HG03039 (cell line): ENCODE results near the gene KIF18B.
A peak's percentile ranks its signal among the peaks of the same experiment; 100 is the strongest.
"Not testable (repeated sequence)": the region's sequence is repeated elsewhere in the genome, so short reads cannot be mapped to it uniquely, and the experiment has no call there.

Experiments
- ATAC-seq: cut with Tn5 transposase; IDR thresholded peaks from one replicate; pipeline ENCODE4 v1.9.1; 2021; ENCODE audit warnings: mild to moderate bottlenecking, moderate library complexity; ENCODE audit not compliant: unreplicated experiment

Gene KIF18B

GRCh38 chr17:44970136-44970741, 22.7 kb upstream of the KIF18B start:
- no peak for ATAC-seq

- no peak for ATAC-seq
These were observed 21.7 kb upstream of the KIF18B start for GRCh38 chr17:44969144-44969780.

- peak; percentile 73 for ATAC-seq
These were observed 20.9 kb upstream of the KIF18B start, which contains the start of gene C1QL1 for GRCh38 chr17:44968225-44969143. Gene C1QL1 (minus strand): TSS chr17:44968303. CDS start chr17:44968048, 255 bp downstream.

DNA sequence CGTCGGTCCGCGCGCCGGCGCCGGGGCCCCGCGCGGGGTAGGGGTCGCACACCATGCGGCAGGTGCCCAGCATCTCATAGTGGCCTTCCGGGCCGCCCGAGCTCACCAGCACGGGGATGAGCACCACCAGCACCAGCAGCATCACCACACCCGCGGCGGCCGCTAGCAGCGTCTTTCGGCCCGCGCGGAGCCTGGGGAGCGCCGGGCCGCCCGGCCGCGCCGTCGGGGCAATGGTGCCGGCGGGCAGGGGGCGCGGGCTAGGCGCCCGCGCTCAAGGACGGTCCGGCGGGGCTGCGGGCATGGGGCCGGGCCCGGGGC, 20.3 kb upstream of the KIF18B start:
- peak; percentile 6 for ATAC-seq

- ATAC-seq, result no peak
These were observed 19.7 kb upstream of the KIF18B start for GRCh38 chr17:44967026-44967906.

DNA sequence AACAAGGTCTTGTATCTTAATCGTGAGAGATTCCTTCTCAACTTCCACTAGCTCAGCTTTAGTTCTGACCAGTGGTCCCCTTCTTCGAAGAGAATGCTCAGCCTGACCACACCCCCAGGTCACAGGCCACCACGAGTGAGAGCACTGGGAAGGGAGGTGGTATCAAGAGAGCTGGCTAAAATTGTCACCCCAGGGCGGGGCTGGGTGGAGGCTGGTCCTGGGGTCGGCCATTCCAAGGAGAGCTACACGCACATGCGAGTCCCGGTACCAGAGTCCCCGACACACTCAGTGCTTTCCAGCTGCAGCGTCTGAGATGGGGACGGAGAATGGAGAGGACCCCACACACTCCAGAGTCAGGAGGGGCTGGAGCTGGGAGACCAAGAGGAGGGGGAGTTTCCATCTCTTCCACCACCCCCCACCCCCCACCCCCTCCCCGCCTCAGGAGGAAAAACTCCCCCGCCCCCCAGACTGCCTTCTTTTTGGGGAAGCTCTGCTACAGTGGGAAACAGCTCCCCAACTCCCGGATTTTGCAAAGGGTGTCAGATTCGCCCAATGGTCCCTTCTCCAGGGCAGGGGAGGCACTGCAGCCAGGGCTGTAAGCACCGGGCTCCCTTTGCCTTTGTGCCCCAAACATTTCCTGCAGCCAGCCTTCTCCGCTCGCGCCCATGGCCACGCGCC, 18.9 kb upstream of the KIF18B start:
- ATAC-seq, result no peak

DNA sequence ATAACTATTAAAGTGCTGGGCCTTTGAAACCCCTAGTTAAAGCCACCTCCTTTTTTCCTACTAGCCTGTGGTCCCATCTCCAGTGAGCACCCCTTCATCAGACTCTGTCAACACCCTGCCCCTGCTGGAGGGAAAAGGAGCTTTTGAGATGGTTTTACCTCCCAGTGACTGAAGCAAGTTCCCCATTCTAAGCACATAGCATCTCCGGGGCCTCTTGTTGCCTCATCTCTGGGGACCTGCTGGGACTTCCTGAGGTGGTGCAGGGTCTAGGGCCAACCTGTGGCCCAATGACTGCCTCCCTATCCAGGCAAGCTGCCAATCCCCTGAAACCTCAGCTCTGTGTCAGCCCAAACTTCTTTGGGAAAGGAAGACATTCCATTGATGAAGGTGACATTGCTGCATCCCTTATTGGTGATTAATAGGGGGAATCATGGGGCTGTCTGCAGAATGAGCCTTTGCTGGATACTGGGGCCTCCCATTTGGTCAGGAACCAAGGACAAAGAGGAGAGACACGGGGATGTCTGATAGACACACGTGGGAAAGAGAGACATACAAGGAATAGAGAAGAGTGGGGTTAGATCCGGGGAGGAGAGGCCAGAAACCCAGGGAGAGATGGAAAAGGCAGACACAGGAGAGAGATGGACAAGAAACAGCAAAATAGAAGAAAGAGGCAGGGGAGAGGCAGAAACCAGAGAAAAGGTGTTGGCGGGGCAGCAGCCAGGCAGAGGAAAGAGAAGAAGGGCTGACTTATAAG, 18.1 kb upstream of the KIF18B start:
- no peak for ATAC-seq

- ATAC-seq, result no peak
These were observed 14.4 kb upstream of the KIF18B start for GRCh38 chr17:44961921-44962350.

DNA sequence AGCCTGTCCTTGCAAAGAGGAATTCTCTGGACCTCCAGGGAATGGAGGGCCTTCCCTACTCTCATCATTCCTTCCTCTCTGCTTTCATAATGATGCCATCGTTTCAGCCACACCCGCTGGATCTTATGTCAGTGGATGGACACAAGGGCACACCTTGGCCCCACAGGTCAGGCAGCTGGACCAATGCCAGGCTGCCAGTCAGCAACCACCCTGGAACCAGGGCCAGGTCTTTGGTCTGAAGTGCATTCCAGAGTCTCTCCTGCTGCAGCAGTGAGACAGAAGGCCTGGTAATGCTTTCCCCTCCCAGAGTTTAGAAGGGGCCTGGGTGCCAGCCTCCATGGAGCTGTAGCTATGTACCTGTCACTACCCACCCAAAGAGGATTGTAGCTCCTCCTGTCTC, 13.1 kb upstream of the KIF18B start:
- no peak for ATAC-seq

DNA sequence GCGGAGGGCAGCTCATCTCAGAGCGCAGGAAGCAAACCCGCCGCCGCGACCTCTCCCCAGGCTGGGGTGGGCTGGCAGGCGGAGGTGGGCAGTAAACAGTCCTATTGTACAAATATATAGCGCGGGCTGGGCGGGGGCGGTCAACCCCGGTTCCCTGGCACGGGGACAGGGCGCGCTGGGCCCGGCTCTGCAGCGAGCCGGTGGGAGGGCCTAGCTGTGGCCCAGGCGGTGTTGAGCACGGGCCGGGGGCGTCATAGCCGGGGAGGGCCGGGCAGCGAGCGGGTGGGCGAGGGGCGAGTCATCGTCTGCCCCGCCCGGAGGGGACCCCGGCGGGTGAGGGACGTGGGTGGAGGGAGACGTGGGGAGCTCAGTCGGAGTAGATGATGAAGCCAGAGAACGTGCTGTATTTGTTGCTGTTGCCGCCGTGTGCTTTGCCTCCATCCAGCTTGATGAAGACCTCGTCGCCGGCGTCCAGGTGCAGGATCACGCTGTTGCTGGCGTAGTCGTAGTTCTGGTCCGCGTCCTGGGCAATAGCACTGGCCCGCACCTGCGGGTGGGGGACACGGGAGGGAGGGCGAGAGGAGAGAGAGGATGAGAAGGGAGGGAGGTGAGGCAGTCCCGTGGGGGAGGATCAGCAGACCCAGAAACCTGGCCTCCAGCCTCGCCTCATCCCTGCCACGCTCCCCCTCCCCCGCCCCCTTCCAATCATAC, 12.4 kb upstream of the KIF18B start:
- ATAC-seq, result no peak

DNA sequence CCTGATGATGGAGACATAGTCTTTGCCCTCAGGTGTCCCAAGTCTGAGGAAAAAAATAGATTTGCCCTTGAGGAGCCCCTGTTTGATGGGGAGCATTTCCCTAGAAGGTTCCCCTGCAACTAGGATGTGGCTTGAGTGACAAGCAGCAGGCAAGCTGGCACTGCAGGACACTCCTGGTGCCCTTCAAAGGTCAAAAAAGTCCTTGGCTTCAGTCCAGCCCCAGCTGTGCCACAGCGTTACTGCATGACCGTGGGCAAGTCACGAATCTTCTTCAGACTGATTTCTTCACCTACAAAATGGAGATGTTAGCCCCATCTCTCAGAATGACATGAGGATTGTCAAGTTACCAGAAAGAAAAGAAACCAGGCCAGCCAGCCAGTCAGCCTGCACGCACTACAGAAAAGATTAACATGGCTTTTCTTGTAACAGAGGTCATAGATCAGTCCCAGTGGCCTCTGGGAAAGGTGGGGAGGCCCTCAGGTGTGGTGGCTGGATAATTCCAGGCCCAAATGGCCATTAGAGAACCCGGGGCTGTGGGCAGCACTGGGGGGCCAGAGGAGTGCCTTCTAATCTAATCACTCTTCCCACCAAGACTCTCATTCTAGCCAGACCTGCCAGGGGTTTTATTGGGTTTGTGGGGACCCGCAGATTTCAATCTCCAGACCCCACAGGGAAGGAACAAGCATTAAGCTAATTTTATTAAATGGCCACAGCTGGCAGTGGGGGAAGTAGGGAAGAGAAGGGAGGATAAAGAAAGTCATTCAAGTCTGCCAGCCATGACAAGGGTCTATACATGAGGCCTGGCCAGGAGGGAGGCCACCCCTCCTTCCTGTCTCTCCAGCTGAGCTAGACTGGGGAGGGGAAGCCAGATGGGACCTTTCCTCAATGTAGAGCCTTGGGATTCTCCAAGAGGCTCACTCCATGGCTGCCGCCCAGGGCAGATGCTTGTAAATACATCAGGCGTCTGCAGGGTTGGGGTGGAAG, 9.7 kb upstream of the KIF18B start:
- ATAC-seq, result no peak

- no peak for ATAC-seq
These were observed 8.3 kb upstream of the KIF18B start for GRCh38 chr17:44955674-44956425.

DNA sequence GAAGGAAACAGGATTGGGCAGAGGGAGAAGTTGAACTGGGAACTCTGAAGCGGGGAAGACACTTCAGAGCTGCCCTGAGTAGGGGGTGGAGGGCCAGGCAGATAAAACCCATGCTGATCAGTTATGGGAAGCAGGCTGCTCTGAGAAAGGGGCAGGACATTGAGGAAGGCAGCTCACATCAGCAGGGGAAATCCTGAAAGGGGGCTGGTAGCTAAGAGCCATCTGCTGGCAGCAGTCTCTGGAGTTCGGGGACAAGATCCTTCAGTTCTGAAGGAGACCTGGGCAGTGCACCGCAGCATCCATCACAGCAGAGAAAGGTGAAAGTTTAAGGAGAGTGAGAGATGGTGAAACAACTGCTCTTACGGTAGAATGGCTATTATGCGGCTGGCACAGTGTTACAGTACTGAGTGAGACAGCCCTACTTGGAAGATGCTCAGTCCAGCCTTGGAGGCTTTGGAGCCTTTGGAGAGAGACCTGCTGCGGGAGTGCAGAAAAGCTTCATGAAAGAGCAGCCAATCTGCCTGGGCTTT, 5.4 kb upstream of the KIF18B start:
- ATAC-seq, result no peak

DNA sequence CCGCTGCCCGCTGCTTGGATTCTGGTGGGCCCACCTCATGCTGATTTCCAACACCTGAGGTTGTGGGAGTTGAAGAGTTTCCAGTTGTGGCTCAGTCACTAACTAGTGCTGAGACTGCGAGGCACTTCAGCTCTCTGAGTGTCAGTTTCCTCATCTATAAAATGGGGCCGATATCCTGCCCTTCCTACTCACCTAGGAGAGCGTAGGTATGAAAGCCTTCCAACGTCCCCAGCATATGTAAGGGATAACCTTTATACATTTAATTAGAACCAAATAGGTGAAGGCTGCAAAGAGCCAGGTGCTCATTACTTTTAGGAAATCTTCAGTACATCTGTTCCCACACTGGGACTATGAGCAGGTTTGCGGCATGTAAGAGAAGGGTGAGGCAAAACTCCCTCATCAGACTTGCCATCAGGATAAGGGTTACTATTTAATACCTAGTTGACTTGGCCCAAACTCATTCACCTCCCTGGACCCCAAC, 782 bp upstream of the KIF18B start:
- no peak for ATAC-seq

GRCh38 chr17:44945652-44946051, 1.9 kb downstream of the KIF18B start:
- not testable (repeated sequence) for ATAC-seq

- no peak for ATAC-seq
These were observed 5.1 kb downstream of the KIF18B start for GRCh38 chr17:44942456-44942855.
